Immature natural killer cell (primary cell): ENCODE data around the gene OR4C46. TPM values are rescaled to one million over a fixed set of nuclear protein-coding genes. Genes with fewer than 3 reads are reported as not detected.
"Not testable (repeated sequence)": the region's sequence is repeated elsewhere in the genome, so short reads cannot be mapped to it uniquely, and the experiment has no call there.

Experiments
- DNase-seq, 3 donors: peaks; one replicate each; pipeline ENCODE4 v3.0.0; 2022; ENCODE audit warnings: mixed read lengths in 1 of 3
- H3K27ac Mint-ChIP-seq, 6 donors: one replicate each; pipeline ENCODE4 v1.8.0; 2020; ENCODE audit warnings: mixed read lengths in 6 of 6, mild to moderate bottlenecking in 5 of 6, inconsistent platforms in 4 of 6, moderate library complexity in 3 of 6
- H3K27me3 Mint-ChIP-seq, 3 donors: one replicate each; pipeline ENCODE4 v1.8.0; 2020 to 2021; ENCODE audit warnings: low read depth in 3 of 3, mild to moderate bottlenecking in 3 of 3, mixed read lengths in 3 of 3, moderate library complexity in 3 of 3, inconsistent platforms in 1 of 3
- H3K36me3 Mint-ChIP-seq, 3 donors: one replicate each; pipeline ENCODE4 v1.8.0; 2020; ENCODE audit warnings: mixed read lengths in 3 of 3, inconsistent platforms in 2 of 3, mild to moderate bottlenecking in 2 of 3
- H3K4me1 Mint-ChIP-seq, 2 donors: one replicate each; pipeline ENCODE4 v1.8.0; 2020; ENCODE audit warnings: inconsistent platforms in 2 of 2, mild to moderate bottlenecking in 2 of 2, mixed read lengths in 2 of 2, moderate library complexity in 1 of 2
- H3K4me3 Mint-ChIP-seq, 5 donors: one replicate each; pipeline ENCODE4 v1.8.0; 2020; ENCODE audit warnings: mild to moderate bottlenecking in 5 of 5, mixed read lengths in 5 of 5, inconsistent platforms in 3 of 5, moderate library complexity in 3 of 5
- H3K9me3 Mint-ChIP-seq, 6 donors: one replicate each; pipeline ENCODE4 v1.8.0; 2020; ENCODE audit warnings: mild to moderate bottlenecking in 6 of 6, mixed read lengths in 6 of 6, inconsistent platforms in 4 of 6, moderate library complexity in 3 of 6
- polyA plus RNA-seq, 3 donors: library from polyadenylated mRNA; unstranded; fragments of 300-500 nt; fragmentation: Illumina TruSeq; gene quantifications; one replicate each; pipeline ENCODE4 v1.2.3, GENCODE V29; 2021

Gene OR4C46
- not detected for polyA plus RNA-seq

GRCh38 chr11:54603898-54604297, at the start of gene OR4C46:
TSS of gene OR4C46 (minus strand) at chr11:54603998. CDS start at chr11:54603998, 0 bp downstream.
- Mint-ChIP-seq H3K9me3 (peaks cover 15 to 41% (median 36%) of the 10 kb centered on the region in 6 donors), H3K27me3 (peaks cover 0 to 2% (median 2%) of the 10 kb centered on the region in 3 donors), H3K27ac (no peak within 1 kb of the TSS), H3K36me3 (peaks cover 0 to 3% (median 0%) of the 10 kb centered on the region in 3 donors), H3K4me1 (no peaks in the 10 kb centered on the region), H3K4me3 (no peak within 1 kb of the TSS)
- DNase-seq: no peak

- H3K4me3 Mint-ChIP-seq, H3K36me3 Mint-ChIP-seq, H3K27ac Mint-ChIP-seq, H3K4me1 Mint-ChIP-seq, DNase-seq, H3K27me3 Mint-ChIP-seq: not testable (repeated sequence)
- H3K9me3 Mint-ChIP-seq: peaks cover 12 to 63% (median 35%) of the 10 kb centered on the region in 6 donors
Observed at GRCh38 chr11:54645606-54646005, 41.8 kb upstream of the OR4C46 start.

GRCh38 chr11:54561439-54561838, 42.4 kb downstream of the OR4C46 start:
- H3K27me3 Mint-ChIP-seq, H3K36me3 Mint-ChIP-seq, DNase-seq, H3K4me1 Mint-ChIP-seq, H3K27ac Mint-ChIP-seq, H3K4me3 Mint-ChIP-seq: not testable (repeated sequence)
- peaks cover 13 to 83% (median 70%) of the 10 kb centered on the region in 6 donors for H3K9me3 Mint-ChIP-seq

GRCh38 chr11:54558919-54559318, 44.9 kb downstream of the OR4C46 start:
- H3K4me1 Mint-ChIP-seq: no peaks in the 10 kb centered on the region
- peaks cover 0 to 7% (median 3%) of the 10 kb centered on the region in 3 donors for H3K36me3 Mint-ChIP-seq
- peaks cover 7 to 72% (median 58%) of the 10 kb centered on the region in 6 donors for H3K9me3 Mint-ChIP-seq
- no peaks in the 10 kb centered on the region for H3K27me3 Mint-ChIP-seq
- H3K4me3 Mint-ChIP-seq: no peak overlapping the region
- no peak for DNase-seq
- no peak overlapping the region for H3K27ac Mint-ChIP-seq

GRCh38 chr11:54558407-54558806, 45.4 kb downstream of the OR4C46 start:
- peaks cover 9 to 72% (median 59%) of the 10 kb centered on the region in 6 donors for H3K9me3 Mint-ChIP-seq

More at GRCh38 chr11:54558407-54558806, 45.4 kb downstream of the OR4C46 start:
- Mint-ChIP-seq H3K27ac (no peak overlapping the region), H3K4me3 (no peak overlapping the region), H3K4me1 (no peaks in the 10 kb centered on the region), H3K27me3 (no peaks in the 10 kb centered on the region), H3K36me3 (peaks cover 0 to 7% (median 3%) of the 10 kb centered on the region in 3 donors)
- DNase-seq: no peak

Other genes with a start within 250 kb of the OR4C46 start
- not detected for gene OR4A5, start 102.8 kb upstream of the OR4C46 start, polyA plus RNA-seq